DOHH2 (cell line): Measurements from ENCODE around the gene SEPTIN8.

Source experiments
- H3F3A ChIP-seq: fragments of 200-600 bp; sonication (generic), shearing (Covaris generic); 2 replicates; pipeline ENCODE4 v1.6.0; 2016; ENCODE audit warnings: antibody characterized with exemption, mild to moderate bottlenecking; ENCODE audit not compliant: control insufficient read depth, insufficient read depth
- H3K27ac ChIP-seq: fragments of 200-600 bp; sonication (generic); 2 replicates; pipeline ENCODE4 v1.5.1; 2014; ENCODE audit warnings: low read depth, mild to moderate bottlenecking, low read length, moderate library complexity
- H3K27me3 ChIP-seq: fragments of 200-600 bp; sonication (generic); 2 replicates; pipeline ENCODE4 v1.6.1; 2014; ENCODE audit warnings: mild to moderate bottlenecking, low read length, mixed read lengths; ENCODE audit not compliant: control insufficient read depth
- H3K36me3 ChIP-seq: fragments of 200-600 bp; sonication (generic); 2 replicates; pipeline ENCODE4 v1.6.1; 2014; ENCODE audit warnings: mild to moderate bottlenecking, low read length, moderate library complexity, mixed read lengths; ENCODE audit not compliant: control insufficient read depth
- H3K4me1 ChIP-seq: fragments of 200-600 bp; sonication (generic); 2 replicates; pipeline ENCODE4 v1.6.1; 2014; ENCODE audit warnings: mild to moderate bottlenecking, low read length, mixed read lengths; ENCODE audit not compliant: control insufficient read depth
- H3K4me2 ChIP-seq: fragments of 200-600 bp; sonication (generic); 2 replicates; pipeline ENCODE4 v1.6.0; 2014; ENCODE audit warnings: mild to moderate bottlenecking, low read length, moderate library complexity
- H3K4me3 ChIP-seq: fragments of 200-600 bp; sonication (generic); 2 replicates; pipeline ENCODE4 v1.5.1; 2014; ENCODE audit warnings: mild to moderate bottlenecking, low read length, mixed read lengths
- H3K79me2 ChIP-seq: fragments of 200-600 bp; sonication (generic); 2 replicates; pipeline ENCODE4 v1.6.1; 2014; ENCODE audit warnings: mild to moderate bottlenecking, low read length, mixed read lengths; ENCODE audit not compliant: control insufficient read depth
- H3K9me2 ChIP-seq: fragments of 200-600 bp; sonication (generic); replicated peaks from 2 replicates; pipeline ENCODE4 v1.6.1; 2014; ENCODE audit warnings: mild to moderate bottlenecking, low read length, mixed read lengths; ENCODE audit not compliant: control insufficient read depth
- H3K9me3 ChIP-seq: fragments of 200-600 bp; sonication (generic); 2 replicates; pipeline ENCODE4 v1.6.1; 2014; ENCODE audit warnings: antibody characterized with exemption, low read length, mixed read lengths; ENCODE audit not compliant: control insufficient read depth, insufficient read depth
- H4K20me1 ChIP-seq: fragments of 200-600 bp; sonication (generic); 2 replicates; pipeline ENCODE4 v1.6.0; 2014; ENCODE audit warnings: low read depth, mild to moderate bottlenecking, antibody characterized with exemption, low read length, moderate library complexity; ENCODE audit not compliant: control insufficient read depth, insufficient read depth
- EZH2phosphoT487 ChIP-seq: fragments of 200-600 bp; sonication (generic); IDR thresholded peaks from 2 replicates; pipeline ENCODE4 v1.6.1; 2017; ENCODE audit warnings: borderline replicate concordance, mild to moderate bottlenecking, antibody characterized with exemption, low read length, moderate library complexity, mixed read lengths
- TF ChIP-seq, protein P1 (sequence below): fragments of 200-600 bp; sonication (generic); IDR thresholded peaks from one replicate; pipeline ENCODE4 v1.5.1; 2014; ENCODE audit warnings: antibody characterized with exemption, mild to moderate bottlenecking, low read depth, low read length; ENCODE audit not compliant: poor library complexity, severe bottlenecking

SEPTIN8 gene

DNA sequence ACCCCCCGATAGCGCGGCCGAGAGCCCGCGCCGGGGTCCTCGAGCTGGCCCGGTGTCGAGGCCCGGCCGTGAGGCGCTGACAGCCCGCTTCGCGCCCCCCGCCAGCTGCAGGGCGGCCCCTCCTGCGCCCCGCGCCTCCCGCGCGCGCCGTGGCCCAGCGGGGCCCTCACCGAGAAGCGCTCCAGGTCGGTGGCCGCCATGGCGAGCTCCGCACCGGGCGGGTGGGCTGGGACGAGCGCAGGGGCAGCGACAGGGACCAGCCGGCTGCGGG is 166 bp downstream of the SEPTIN8 start:
- Histone ChIP-seq H3K27me3 (peaks cover 58% of the 10 kb centered on the region), H3F3A (peaks cover 8% of the 10 kb centered on the region; the same call in 1 of the 2 replicates), H3K79me2 (no peaks in the 10 kb centered on the region), H4K20me1 (no peaks in the 10 kb centered on the region), H3K9me3 (no peaks in the 10 kb centered on the region), H3K4me2 (peak overlapping the region; percentile 58), H3K36me3 (no peaks in the 10 kb centered on the region), H3K9me2 (no peaks in the 10 kb centered on the region), H3K4me3 (peak overlapping the region; percentile 69), H3K4me1 (no peaks in the 10 kb centered on the region), H3K27ac (no peak overlapping the region)
- TF ChIP-seq, protein P1, sequence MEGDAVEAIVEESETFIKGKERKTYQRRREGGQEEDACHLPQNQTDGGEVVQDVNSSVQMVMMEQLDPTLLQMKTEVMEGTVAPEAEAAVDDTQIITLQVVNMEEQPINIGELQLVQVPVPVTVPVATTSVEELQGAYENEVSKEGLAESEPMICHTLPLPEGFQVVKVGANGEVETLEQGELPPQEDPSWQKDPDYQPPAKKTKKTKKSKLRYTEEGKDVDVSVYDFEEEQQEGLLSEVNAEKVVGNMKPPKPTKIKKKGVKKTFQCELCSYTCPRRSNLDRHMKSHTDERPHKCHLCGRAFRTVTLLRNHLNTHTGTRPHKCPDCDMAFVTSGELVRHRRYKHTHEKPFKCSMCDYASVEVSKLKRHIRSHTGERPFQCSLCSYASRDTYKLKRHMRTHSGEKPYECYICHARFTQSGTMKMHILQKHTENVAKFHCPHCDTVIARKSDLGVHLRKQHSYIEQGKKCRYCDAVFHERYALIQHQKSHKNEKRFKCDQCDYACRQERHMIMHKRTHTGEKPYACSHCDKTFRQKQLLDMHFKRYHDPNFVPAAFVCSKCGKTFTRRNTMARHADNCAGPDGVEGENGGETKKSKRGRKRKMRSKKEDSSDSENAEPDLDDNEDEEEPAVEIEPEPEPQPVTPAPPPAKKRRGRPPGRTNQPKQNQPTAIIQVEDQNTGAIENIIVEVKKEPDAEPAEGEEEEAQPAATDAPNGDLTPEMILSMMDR, result no peak
- TF ChIP-seq EZH2phosphoT487, result no peak

DNA sequence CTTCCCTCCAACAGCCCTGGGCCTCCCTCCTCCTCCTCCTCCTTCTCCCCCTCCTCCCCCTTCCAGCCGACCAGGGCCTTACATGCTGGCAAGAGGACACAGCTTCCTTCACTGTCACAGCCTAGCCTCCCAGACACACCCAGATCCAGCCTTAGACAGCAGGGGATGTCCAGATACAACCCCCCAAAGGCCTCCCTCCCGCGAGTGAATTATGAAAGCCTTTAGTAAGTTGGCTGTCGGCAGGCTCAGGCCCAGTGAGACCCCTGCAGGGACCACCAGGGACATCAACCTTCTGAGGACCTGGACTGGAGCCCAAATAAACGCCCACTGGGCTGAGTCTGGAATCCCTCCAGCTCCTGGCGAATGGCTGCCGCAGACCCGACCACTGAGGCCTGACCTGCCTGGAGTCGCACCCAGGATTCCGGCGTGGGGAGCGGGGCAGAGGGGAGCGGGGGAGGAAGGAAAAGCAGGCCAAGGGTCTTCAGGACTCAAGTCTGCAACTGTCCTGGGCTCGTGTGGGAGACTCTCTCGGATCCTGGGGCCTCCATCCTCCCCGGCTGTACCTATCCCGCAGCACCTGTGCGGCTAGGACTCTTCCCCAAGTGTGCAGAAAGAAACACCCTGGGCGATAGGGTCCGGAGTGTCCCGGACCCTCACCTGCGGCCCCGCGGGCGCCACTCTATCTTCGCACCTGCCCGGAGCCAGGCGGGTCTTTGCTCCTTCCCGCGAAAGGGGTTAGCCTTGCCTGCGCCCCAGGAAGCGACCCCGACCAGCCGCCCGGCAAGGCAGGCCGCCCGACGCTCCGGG is 705 bp downstream of the SEPTIN8 start:
- H3K4me1 ChIP-seq, result no peaks in the 10 kb centered on the region
- H3K27ac ChIP-seq, result no peak overlapping the region
- H3K27me3 ChIP-seq, result peaks cover 52% of the 10 kb centered on the region
- TF ChIP-seq, protein P1, result no peak
- peak; percentile 64; the same call in 1 of the 2 replicates for TF ChIP-seq EZH2phosphoT487
- no peaks in the 10 kb centered on the region for H3K36me3 ChIP-seq
- H4K20me1 ChIP-seq, result no peaks in the 10 kb centered on the region
- H3K4me2 ChIP-seq, result peak overlapping the region; percentile 58
- peaks cover 8% of the 10 kb centered on the region; the same call in 1 of the 2 replicates for H3F3A ChIP-seq
- H3K9me3 ChIP-seq, result no peaks in the 10 kb centered on the region
- no peaks in the 10 kb centered on the region for H3K79me2 ChIP-seq
- no peaks in the 10 kb centered on the region for H3K9me2 ChIP-seq
- H3K4me3 ChIP-seq, result peak overlapping the region; percentile 69

DNA sequence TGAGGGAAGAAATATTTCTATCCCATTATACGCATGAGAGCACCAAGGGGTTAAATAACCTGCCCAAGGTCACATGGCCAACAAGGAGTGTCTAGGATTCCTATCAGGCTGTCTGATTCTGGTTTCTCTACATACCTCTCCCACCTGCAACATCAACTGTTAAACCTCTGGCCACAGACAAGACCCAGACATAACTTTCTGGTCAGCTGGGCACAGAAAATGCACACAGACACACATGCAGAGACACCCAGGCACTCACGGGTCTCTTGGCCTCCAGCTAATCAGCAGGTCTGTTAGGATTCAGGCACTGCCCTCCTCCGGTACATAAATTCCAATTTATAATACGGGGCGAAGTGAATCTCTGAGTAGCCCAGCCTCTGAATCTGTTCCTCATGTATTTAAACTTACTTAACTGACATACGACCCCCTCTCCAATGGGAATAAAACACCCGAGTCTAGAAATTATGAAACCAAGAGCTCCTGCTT is 1.5 kb downstream of the SEPTIN8 start:
- Histone ChIP-seq H3K36me3 (no peaks in the 10 kb centered on the region), H3F3A (peaks cover 8% of the 10 kb centered on the region; the same call in 1 of the 2 replicates), H3K9me2 (no peaks in the 10 kb centered on the region), H3K4me1 (no peaks in the 10 kb centered on the region), H3K27me3 (peaks cover 45% of the 10 kb centered on the region), H3K27ac (no peak overlapping the region), H3K4me3 (no peak overlapping the region), H3K4me2 (no peak overlapping the region), H3K79me2 (no peaks in the 10 kb centered on the region), H3K9me3 (no peaks in the 10 kb centered on the region), H4K20me1 (no peaks in the 10 kb centered on the region)
- TF ChIP-seq, protein P1, result no peak
- TF ChIP-seq EZH2phosphoT487, result no peak
